WTC11 (cell line): Measurements from ENCODE around the gene SFTPA1.

Experiments used
- CTCF ChIP-seq: fragments of 200-600 bp; IDR thresholded peaks from 2 replicates; pipeline ENCODE4 v1.8.0; 2022; ENCODE audit warnings: antibody characterized with exemption
- OVOL2 ChIP-seq: fragments of 250-450 bp; sonication (Bioruptor Pico); IDR thresholded peaks from 2 replicates; pipeline ENCODE4 v1.9.0; 2021; ENCODE audit warnings: mild to moderate bottlenecking, borderline replicate concordance
- RORB ChIP-seq: fragments of 250-450 bp; sonication (Bioruptor Pico); IDR thresholded peaks from 2 replicates; pipeline ENCODE4 v1.9.0; 2021; ENCODE audit warnings: mild to moderate bottlenecking
- SP1 ChIP-seq: sonication (generic); formaldehyde crosslinking; conservative IDR thresholded peaks from 2 replicates; pipeline ENCODE4 v1.8.1; 2022; ENCODE audit warnings: missing genetic modification reagents
- ZNF671 ChIP-seq: fragments of 250-450 bp; sonication (Bioruptor Pico); IDR thresholded peaks from 2 replicates; pipeline ENCODE4 v1.8.0; 2021; ENCODE audit warnings: mild to moderate bottlenecking
- TF ChIP-seq, protein P1 (sequence below): sonication (generic); formaldehyde crosslinking; IDR thresholded peaks from 2 replicates; pipeline ENCODE4 v1.8.1; 2023; ENCODE audit warnings: mild to moderate bottlenecking, missing genetic modification reagents, borderline replicate concordance

DNA sequence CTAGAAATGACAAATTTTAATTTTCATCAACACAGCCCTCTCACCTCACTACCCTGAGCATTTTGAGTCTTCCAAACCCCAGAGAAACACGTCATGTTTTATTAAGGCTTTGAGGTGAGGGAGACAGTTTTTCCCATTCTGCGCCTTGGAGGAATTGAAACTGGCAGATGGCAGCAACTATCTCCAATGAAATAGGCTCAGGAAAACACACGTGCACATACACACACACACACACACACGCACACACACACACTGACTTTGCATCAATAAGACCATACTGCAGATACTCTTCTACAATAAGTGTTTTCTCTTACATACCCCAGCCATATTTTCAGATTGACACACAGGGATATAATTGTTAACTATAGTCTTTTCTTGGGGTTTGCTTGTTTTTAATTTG is 47.3 kb upstream of the SFTPA1 start:
- TF ChIP-seq CTCF = no peak
- TF ChIP-seq, protein P1, sequence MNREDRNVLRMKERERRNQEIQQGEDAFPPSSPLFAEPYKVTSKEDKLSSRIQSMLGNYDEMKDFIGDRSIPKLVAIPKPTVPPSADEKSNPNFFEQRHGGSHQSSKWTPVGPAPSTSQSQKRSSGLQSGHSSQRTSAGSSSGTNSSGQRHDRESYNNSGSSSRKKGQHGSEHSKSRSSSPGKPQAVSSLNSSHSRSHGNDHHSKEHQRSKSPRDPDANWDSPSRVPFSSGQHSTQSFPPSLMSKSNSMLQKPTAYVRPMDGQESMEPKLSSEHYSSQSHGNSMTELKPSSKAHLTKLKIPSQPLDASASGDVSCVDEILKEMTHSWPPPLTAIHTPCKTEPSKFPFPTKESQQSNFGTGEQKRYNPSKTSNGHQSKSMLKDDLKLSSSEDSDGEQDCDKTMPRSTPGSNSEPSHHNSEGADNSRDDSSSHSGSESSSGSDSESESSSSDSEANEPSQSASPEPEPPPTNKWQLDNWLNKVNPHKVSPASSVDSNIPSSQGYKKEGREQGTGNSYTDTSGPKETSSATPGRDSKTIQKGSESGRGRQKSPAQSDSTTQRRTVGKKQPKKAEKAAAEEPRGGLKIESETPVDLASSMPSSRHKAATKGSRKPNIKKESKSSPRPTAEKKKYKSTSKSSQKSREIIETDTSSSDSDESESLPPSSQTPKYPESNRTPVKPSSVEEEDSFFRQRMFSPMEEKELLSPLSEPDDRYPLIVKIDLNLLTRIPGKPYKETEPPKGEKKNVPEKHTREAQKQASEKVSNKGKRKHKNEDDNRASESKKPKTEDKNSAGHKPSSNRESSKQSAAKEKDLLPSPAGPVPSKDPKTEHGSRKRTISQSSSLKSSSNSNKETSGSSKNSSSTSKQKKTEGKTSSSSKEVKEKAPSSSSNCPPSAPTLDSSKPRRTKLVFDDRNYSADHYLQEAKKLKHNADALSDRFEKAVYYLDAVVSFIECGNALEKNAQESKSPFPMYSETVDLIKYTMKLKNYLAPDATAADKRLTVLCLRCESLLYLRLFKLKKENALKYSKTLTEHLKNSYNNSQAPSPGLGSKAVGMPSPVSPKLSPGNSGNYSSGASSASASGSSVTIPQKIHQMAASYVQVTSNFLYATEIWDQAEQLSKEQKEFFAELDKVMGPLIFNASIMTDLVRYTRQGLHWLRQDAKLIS = no peak
- no peak for TF ChIP-seq RORB (CRISPR knock-in tag)
- TF ChIP-seq ZNF671 (CRISPR knock-in tag) = no peak
- no peak for TF ChIP-seq OVOL2 (CRISPR knock-in tag)
- no peak for TF ChIP-seq SP1 (CRISPR knock-in tag)
